IMR-90 (cell line): ENCODE results near the gene NF2. TPM values are rescaled to one million over a fixed set of nuclear protein-coding genes. Genes with fewer than 3 reads are reported as not detected.

ENCODE experiments used
- ATAC-seq: fragments of 200-7000 bp; cut with Tn5 transposase; 2 replicates; pipeline ENCODE4 v1.9.1; 2020; ENCODE audit warnings: low read depth, mild to moderate bottlenecking, moderate library complexity
- BruUV-seq: library from RNA; stranded (reverse); fragments of 400-500 nt; replicated peaks from 2 replicates; lab custom pipeline; 2021; lab: Mats Ljungman, UMichigan
- CTCF ChIA-PET: fragments of 300-600 bp; formaldehyde crosslinking; extraction: SDS; loops from one replicate; lab custom pipeline; 2021; ENCODE audit warnings: antibody characterized with exemption; lab: Yijun Ruan, JAX
- POLR2A ChIA-PET: fragments of 300-600 bp; sonication (Branson Sonifier 250); formaldehyde crosslinking; loops from one replicate; lab custom pipeline; 2022; ENCODE audit warnings: antibody characterized with exemption; ENCODE audit not compliant: unreplicated experiment; lab: Charles Lee
- DNase-seq: peaks from one replicate; pipeline ENCODE4 v3.0.0; 2013
- H2AFZ ChIP-seq: replicated peaks from 2 replicates; pipeline ENCODE3; 2013; ENCODE audit warnings: low read length, mild to moderate bottlenecking; ENCODE audit not compliant: poor library complexity
- H2AK5ac ChIP-seq: 2 replicates; pipeline ENCODE4 v1.6.1; 2013; ENCODE audit warnings: low read depth, low read length, inconsistent platforms
- H2AK9ac ChIP-seq: replicated peaks from 2 replicates; pipeline ENCODE3; 2013; ENCODE audit warnings: mild to moderate bottlenecking, low read depth, low read length, moderate library complexity; ENCODE audit not compliant: poor library complexity
- H2BK120ac ChIP-seq: 2 replicates; pipeline ENCODE4 v1.6.1; 2013; ENCODE audit warnings: low read depth, low read length, inconsistent platforms
- H2BK15ac ChIP-seq: 3 replicates; pipeline ENCODE4 v1.6.1; 2013; ENCODE audit warnings: low read depth, low read length, inconsistent platforms
- H2BK20ac ChIP-seq: 2 replicates; pipeline ENCODE4 v1.6.1; 2013; ENCODE audit warnings: low read depth, mild to moderate bottlenecking, inconsistent platforms, low read length, moderate library complexity
- H2BK5ac ChIP-seq: 2 replicates; pipeline ENCODE4 v1.6.1; 2013; ENCODE audit warnings: mild to moderate bottlenecking, low read depth, low read length, inconsistent platforms; ENCODE audit not compliant: poor library complexity, severe bottlenecking
- H3K14ac ChIP-seq: replicated peaks from 2 replicates; pipeline ENCODE4 v1.6.1; 2013; ENCODE audit warnings: low read depth, low read length, inconsistent platforms
- H3K18ac ChIP-seq: 2 replicates; pipeline ENCODE4 v1.6.1; 2013; ENCODE audit warnings: low read depth, low read length, control low read depth
- H3K23ac ChIP-seq: 2 replicates; pipeline ENCODE4 v1.6.1; 2013; ENCODE audit warnings: low read depth, low read length, inconsistent platforms
- H3K27ac ChIP-seq: 2 replicates; pipeline ENCODE4 v1.5.1; 2013; ENCODE audit warnings: mild to moderate bottlenecking, control low read depth, low read length; ENCODE audit not compliant: insufficient read depth
- H3K27me3 ChIP-seq: 2 replicates; pipeline ENCODE4 v1.6.1; 2013; ENCODE audit warnings: low read length; ENCODE audit not compliant: control insufficient read depth, insufficient read depth
- H3K36me3 ChIP-seq: 2 replicates; pipeline ENCODE4 v1.6.1; 2013; ENCODE audit warnings: low read length, mixed read lengths; ENCODE audit not compliant: control insufficient read depth, insufficient read depth
- H3K4ac ChIP-seq: 2 replicates; pipeline ENCODE4 v1.6.1; 2013; ENCODE audit warnings: low read depth, low read length, inconsistent platforms
- H3K4me1 ChIP-seq: 2 replicates; pipeline ENCODE4 v1.6.1; 2013; ENCODE audit warnings: low read length, mixed read lengths; ENCODE audit not compliant: control insufficient read depth, insufficient read depth
- H3K4me2 ChIP-seq: 2 replicates; pipeline ENCODE4 v1.6.1; 2013; ENCODE audit warnings: low read depth, mild to moderate bottlenecking, control low read depth, low read length, moderate library complexity
- H3K4me3 ChIP-seq: 2 replicates; pipeline ENCODE4 v1.5.1; 2013; ENCODE audit warnings: low read depth, mild to moderate bottlenecking, control low read depth, low read length, moderate library complexity; ENCODE audit not compliant: insufficient read depth
- H3K56ac ChIP-seq: 2 replicates; pipeline ENCODE4 v1.6.1; 2013; ENCODE audit warnings: low read length, inconsistent platforms; ENCODE audit not compliant: insufficient read depth; ENCODE audit errors: extremely low read depth
- H3K79me1 ChIP-seq, 2 experiments: 2 replicates each; pipeline ENCODE4 v1.6.1; 2013; ENCODE audit warnings: low read length in 2 of 2, inconsistent platforms in 1 of 2, low read depth in 1 of 2
- H3K9ac ChIP-seq: 2 replicates; pipeline ENCODE4 v1.6.1; 2013; ENCODE audit warnings: low read depth, low read length, control low read depth
- H3K9me1 ChIP-seq: 2 replicates; pipeline ENCODE4 v1.6.1; 2013; ENCODE audit warnings: low read length, inconsistent platforms; ENCODE audit not compliant: insufficient read depth
- H3K9me3 ChIP-seq: 2 replicates; pipeline ENCODE4 v1.6.1; 2013; ENCODE audit warnings: low read length; ENCODE audit not compliant: control insufficient read depth, insufficient read depth
- H4K20me1 ChIP-seq: 2 replicates; pipeline ENCODE4 v1.6.1; 2013; ENCODE audit warnings: low read length, inconsistent platforms; ENCODE audit not compliant: insufficient read depth
- H4K5ac ChIP-seq: 2 replicates; pipeline ENCODE4 v1.6.1; 2013; ENCODE audit warnings: mild to moderate bottlenecking, low read depth, low read length, control low read depth
- H4K8ac ChIP-seq, 2 experiments: 2 replicates each; pipeline ENCODE4 v1.6.1; 2013; ENCODE audit warnings: low read depth in 2 of 2, low read length in 2 of 2, control low read depth in 1 of 2, inconsistent platforms in 1 of 2
- H4K91ac ChIP-seq: 2 replicates; pipeline ENCODE4 v1.6.1; 2013; ENCODE audit warnings: low read depth, low read length, inconsistent platforms; ENCODE audit not compliant: insufficient read depth
- CEBPB ChIP-seq: IDR thresholded peaks from 2 replicates; pipeline ENCODE4 v1.6.1; 2012; ENCODE audit warnings: low read depth, low read length, improper control_type of control experiment
- CHD1 ChIP-seq: IDR thresholded peaks from 2 replicates; pipeline ENCODE4 v1.6.1; 2012; ENCODE audit warnings: low read depth, low read length, improper control_type of control experiment
- NFE2L2 ChIP-seq: fragments of 150-350 bp; IDR thresholded peaks from 2 replicates; pipeline ENCODE4 v1.6.1; 2016; ENCODE audit warnings: low read depth, mild to moderate bottlenecking, low read length
- SMC3 ChIP-seq: fragments of 150-350 bp; IDR thresholded peaks from 2 replicates; pipeline ENCODE4 v1.6.1; 2016; ENCODE audit warnings: low read depth, mild to moderate bottlenecking, antibody characterized with exemption, low read length, moderate library complexity
- WGBS, 2 experiments: methylation state at CpG; one replicate each; pipeline versions ENCODE4 v1.1.5 to v1.1.7; 2013; ENCODE audit warnings: missing lambda C conversion rate in 2 of 2; ENCODE audit not compliant: insufficient read length in 1 of 2; ENCODE audit errors: extremely low coverage in 2 of 2; 5-methylcytosine and 5-hydroxymethylcytosine counted together
- dilution Hi-C: fragments of 300-500 bp; cut with HindIII; formaldehyde crosslinking; loops from one replicate; pipeline ENCODE4 v1.14.3; 2018; ENCODE audit warnings: low sequenced_read_pairs; ENCODE audit not compliant: unreplicated experiment
- in situ Hi-C: fragments of 300-500 bp; cut with MboI; formaldehyde crosslinking; loops from 3 replicates; pipeline ENCODE4 v1.14.3; 2019; ENCODE audit warnings: low sequenced_read_pairs, inconsistent platforms, mixed read lengths
- intact Hi-C: fragments of 100-400 bp; cut with micrococcal nuclease; formaldehyde crosslinking; loops from 2 replicates; pipeline ENCODE4 v1.10.0; 2022
- polyA plus RNA-seq, 3 experiments: library from polyadenylated mRNA; depleted of rRNA; stranded (reverse); fragments of >200 nt; gene quantifications; 2 replicates each; pipeline ENCODE4 v1.2.3, GENCODE V29; 2012; ENCODE audit warnings: low replicate concordance in 1 of 3
- total RNA-seq: library from RNA; depleted of rRNA; stranded (reverse); fragments of >200 nt; gene quantifications from 2 replicates; pipeline ENCODE4 v1.2.3, GENCODE V29; 2012

Gene NF2
- total and polyA plus RNA-seq, 2 of the 4 experiments (the other 2 are of a cell fraction) = 59.0 to 151 TPM

DNA sequence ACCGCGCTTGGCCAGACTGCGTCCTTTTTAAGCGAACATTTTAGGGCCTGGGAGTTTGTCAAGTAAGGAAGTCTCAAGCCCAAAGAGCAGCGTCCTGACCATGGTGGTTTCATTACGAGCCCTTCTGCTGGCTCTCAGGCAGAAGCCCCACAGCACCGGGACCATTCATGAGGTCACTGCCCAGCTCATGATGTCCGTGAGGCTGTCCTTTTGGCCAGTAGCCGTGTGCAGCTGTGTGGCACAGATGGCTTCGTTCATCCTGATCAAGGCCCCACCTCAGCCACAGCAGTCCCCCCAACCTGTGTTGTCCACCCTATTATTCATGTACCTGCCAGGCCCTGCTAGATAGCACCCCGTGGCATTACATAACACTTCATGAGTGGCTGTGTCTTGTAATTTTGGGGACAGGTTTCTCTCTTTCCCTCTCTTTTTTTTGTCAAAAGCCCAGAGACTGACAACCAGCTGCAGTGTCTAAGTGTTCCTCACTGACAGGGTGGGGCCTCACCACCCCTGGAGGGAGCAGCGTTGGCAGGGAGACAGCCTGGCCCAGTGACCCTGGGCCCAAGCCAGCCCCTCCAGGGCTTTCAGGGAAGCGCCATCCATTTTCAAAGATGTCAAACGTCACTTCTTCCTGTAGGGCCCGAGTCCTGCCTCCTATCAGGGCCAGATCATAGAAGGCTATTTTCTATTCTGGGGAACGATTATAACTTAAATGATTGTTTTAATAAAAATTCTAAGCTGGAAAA, 94.6 kb downstream of the NF2 start (continued):
- TF ChIP-seq SMC3 = no peak

DNA sequence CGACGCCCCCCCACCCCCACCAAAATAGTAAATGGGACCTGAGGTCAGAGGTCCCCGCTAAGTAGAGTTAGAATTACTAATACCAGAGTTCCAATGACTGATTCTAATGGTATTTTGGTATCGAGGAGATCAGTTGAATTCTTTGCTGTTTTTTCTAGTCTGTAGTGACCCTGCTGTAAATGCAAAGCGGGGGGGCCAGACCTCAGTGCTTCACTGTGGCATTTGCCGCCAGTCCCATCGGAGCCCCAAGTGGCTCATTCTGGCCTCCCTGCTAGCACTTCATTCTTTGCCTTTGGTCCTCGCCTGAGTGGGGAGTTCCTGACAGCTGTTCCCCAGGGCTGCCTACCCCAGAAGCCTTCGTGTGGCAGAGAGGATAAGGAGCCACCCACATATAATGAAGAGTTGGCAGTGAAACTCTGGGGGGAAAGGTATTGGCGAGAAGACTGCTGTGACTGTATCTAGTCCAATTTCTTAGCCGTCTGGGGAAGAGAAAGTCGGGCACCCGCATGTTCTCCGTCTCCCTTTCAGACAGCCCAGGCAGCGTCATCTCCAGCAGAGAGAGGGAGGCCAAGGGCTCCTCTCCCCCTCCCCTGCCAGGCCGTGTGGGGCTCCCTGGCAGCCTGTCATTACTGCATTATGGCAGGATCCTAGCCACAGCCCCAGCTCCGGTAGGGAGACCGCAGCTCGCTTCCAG, 96.9 kb downstream of the NF2 start:
- in situ Hi-C loops = no loop called here
- H3K9ac ChIP-seq = no peak overlapping the region
- peak overlapping the region; percentile 1 for H2AK9ac ChIP-seq
- WGBS, 2 experiments = 52% methylated on average over 9 of the region's 19 CpGs; no CpG with 5 or more reads in 1 of the 2 experiments
- H3K9me3 ChIP-seq = no peaks in the 10 kb centered on the region
- no peak overlapping the region for H2BK15ac ChIP-seq
- H3K79me1 ChIP-seq = no peaks in the 10 kb centered on the region
- peaks cover 13% of the 10 kb centered on the region for H3K36me3 ChIP-seq
- H4K5ac ChIP-seq = no peak overlapping the region
- H2AK5ac ChIP-seq = no peak overlapping the region
- no peak overlapping the region for H2BK120ac ChIP-seq
- peaks cover 14% of the 10 kb centered on the region for H3K4me1 ChIP-seq
- intact Hi-C loops = loop anchor here (5.0 kb wide), 1 partner anchor 387 kb away; no protein-coding TSS in a partner anchor
- H3K18ac ChIP-seq = no peak overlapping the region
- H3K23ac ChIP-seq = no peak overlapping the region
- H3K4ac ChIP-seq = no peak overlapping the region
- ChIA-PET CTCF (no interaction called here), POLR2A (no interaction called here)
- DNase-seq (peak; percentile 31), ATAC-seq (no peak)
- no peak for TF ChIP-seq NFE2L2
- TF ChIP-seq CEBPB = no peak
- TF ChIP-seq CHD1 = no peak
- H3K4me2 ChIP-seq = no peak overlapping the region
- no peak overlapping the region for H4K8ac ChIP-seq
- no peak overlapping the region for H2BK5ac ChIP-seq
- no peak overlapping the region for H4K91ac ChIP-seq
- no peak overlapping the region for H3K56ac ChIP-seq
- H3K27me3 ChIP-seq = peaks cover 2% of the 10 kb centered on the region; the same call in 1 of the 2 replicates
- no peak overlapping the region for H2BK20ac ChIP-seq
- dilution Hi-C loops = no loop called here
- H3K9me1 ChIP-seq = 0 out of 2 replicates have a peak, but pooled peaks cover 2% of the 10 kb centered on the region
- no peak overlapping the region for H3K14ac ChIP-seq
- peak overlapping the region; percentile 44 for H2AFZ ChIP-seq
- no peak overlapping the region for H3K4me3 ChIP-seq
- H3K27ac ChIP-seq = no peak overlapping the region
- peaks cover 10% of the 10 kb centered on the region for H4K20me1 ChIP-seq
- BruUV-seq = no TSS peak
